Prostate gland (tissue), 2 donors: ENCODE data around the gene HSPH1. TPM values are rescaled to one million over a fixed set of nuclear protein-coding genes. Genes with fewer than 3 reads are reported as not detected.

Source experiments
- DNase-seq: peaks from one replicate; pipeline ENCODE4 v3.0.0-alpha.2; 2019; ENCODE audit warnings: low spot score
- H3K27ac ChIP-seq, 2 donors: fragments of 200-600 bp; sonication (generic); 2 replicates each; pipeline ENCODE4 v1.5.1; 2017 to 2019
- H3K27me3 ChIP-seq: fragments of 200-600 bp; sonication (generic); replicated peaks from 2 replicates; pipeline ENCODE4 v1.5.1; 2019; ENCODE audit not compliant: insufficient read depth
- H3K36me3 ChIP-seq, 2 donors: fragments of 200-600 bp; sonication (generic); 1 replicate in 1 of 2; 2 replicates in 1 of 2; pipeline versions ENCODE4 v1.5.1 to v1.8.1; 2017 to 2019
- H3K4me1 ChIP-seq: fragments of 200-600 bp; sonication (generic); replicated peaks from 2 replicates; pipeline ENCODE4 v1.5.1; 2019
- H3K4me3 ChIP-seq, 2 donors: fragments of 200-600 bp; sonication (generic); 2 replicates each; pipeline ENCODE4 v1.5.1; 2017 to 2019
- H3K9me3 ChIP-seq: fragments of 200-600 bp; sonication (generic); 2 replicates; pipeline ENCODE4 v1.5.1; 2017
- POLR2A ChIP-seq: fragments of 450-650 bp; IDR thresholded peaks from one replicate; pipeline ENCODE4 v1.6.1; 2016; ENCODE audit warnings: antibody characterized with exemption, mild to moderate bottlenecking
- POLR2AphosphoS5 ChIP-seq: sonication (generic); formaldehyde crosslinking; IDR thresholded peaks from one replicate; pipeline ENCODE4 v1.6.1; 2017; ENCODE audit warnings: antibody characterized with exemption
- WGBS: methylation state at CpG from one replicate; pipeline ENCODE4 v1.1.5; 2018; 5-methylcytosine and 5-hydroxymethylcytosine counted together
- intact Hi-C: fragments of 100-400 bp; cut with DNase I; formaldehyde crosslinking; loops from one replicate; pipeline ENCODE4 v1.14.2; 2022
- total RNA-seq, 2 donors: library from RNA; depleted of rRNA; stranded (reverse); fragments of >200 nt; gene quantifications; one replicate each; pipeline ENCODE4 v1.1.0, GENCODE V29; 2016
- TF ChIP-seq, protein P1 (sequence below), 4 experiments: fragments of 200-600 bp in 2 of 4; fragments of 450-650 bp in 2 of 4; sonication (generic) in 2 of 4; IDR thresholded peaks; 1 replicate in 3 of 4; 2 replicates in 1 of 4; pipeline ENCODE4 v1.5.1; 2016 to 2019; ENCODE audit warnings: antibody characterized with exemption in 4 of 4, mild to moderate bottlenecking in 2 of 4, moderate library complexity in 2 of 4

HSPH1 gene
- total RNA-seq, 2 donors from 2014 or later: 33.5 to 60.6 TPM

DNA sequence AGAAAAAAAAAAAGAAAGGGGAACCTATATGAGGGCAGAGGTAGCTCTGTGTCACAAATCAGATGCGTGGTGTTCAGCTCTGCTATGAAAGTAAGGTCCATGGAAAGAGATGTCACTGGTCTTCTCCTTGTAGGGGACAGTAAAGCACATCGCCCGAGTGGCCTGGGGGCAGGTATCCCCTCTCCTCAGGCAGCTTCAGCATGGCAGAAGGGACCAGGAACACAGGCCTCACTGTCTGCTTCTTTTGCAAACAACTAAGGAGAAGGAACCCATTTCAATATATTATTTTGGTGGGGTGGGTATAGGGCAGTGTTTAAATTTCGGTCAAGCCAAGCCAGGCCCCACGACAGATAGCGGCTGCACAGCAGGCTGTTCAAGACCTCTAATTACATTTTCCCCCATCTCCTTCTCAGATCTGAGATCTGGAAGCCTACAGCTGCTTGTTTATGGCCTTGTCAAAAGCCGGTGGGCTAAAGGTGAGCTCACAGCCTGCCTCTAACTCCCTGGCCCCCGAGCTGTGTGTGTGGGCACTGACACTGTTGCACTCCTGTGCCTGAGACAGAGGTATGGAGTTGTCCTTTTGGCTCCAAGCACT is 72.8 kb downstream of the HSPH1 start:
- Histone ChIP-seq H3K36me3 (no peaks in the 10 kb centered on the region), H3K4me1 (no peaks in the 10 kb centered on the region), H3K27ac (no peak overlapping the region), H3K27me3 (peaks cover 8% of the 10 kb centered on the region), H3K9me3 (no peaks in the 10 kb centered on the region), H3K4me3 (no peak overlapping the region)
- intact Hi-C loops: no loop called here
- WGBS: 83% methylated on average over 8 of the region's 8 CpGs
- no peak for TF ChIP-seq POLR2A
- no peak for TF ChIP-seq POLR2AphosphoS5
- TF ChIP-seq, protein P1, sequence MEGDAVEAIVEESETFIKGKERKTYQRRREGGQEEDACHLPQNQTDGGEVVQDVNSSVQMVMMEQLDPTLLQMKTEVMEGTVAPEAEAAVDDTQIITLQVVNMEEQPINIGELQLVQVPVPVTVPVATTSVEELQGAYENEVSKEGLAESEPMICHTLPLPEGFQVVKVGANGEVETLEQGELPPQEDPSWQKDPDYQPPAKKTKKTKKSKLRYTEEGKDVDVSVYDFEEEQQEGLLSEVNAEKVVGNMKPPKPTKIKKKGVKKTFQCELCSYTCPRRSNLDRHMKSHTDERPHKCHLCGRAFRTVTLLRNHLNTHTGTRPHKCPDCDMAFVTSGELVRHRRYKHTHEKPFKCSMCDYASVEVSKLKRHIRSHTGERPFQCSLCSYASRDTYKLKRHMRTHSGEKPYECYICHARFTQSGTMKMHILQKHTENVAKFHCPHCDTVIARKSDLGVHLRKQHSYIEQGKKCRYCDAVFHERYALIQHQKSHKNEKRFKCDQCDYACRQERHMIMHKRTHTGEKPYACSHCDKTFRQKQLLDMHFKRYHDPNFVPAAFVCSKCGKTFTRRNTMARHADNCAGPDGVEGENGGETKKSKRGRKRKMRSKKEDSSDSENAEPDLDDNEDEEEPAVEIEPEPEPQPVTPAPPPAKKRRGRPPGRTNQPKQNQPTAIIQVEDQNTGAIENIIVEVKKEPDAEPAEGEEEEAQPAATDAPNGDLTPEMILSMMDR (IDR thresholded peaks at IDR 0.05): no peak
- DNase-seq: no peak

Other genes starting within 250 kb of the HSPH1 start
- not detected for gene TEX26, start 229.2 kb downstream of the HSPH1 start, total RNA-seq
- gene B3GLCT, start 38.1 kb upstream of the HSPH1 start, total RNA-seq: 10 to 100 TPM in 1 of 2 donors, 1 to 10 TPM in 1; 4.4 to 14.7 TPM